Breast epithelium (tissue), 3 donors: ENCODE measurements around the gene SDF2.

ENCODE experiments used
- CTCF ChIP-seq, 3 donors: fragments of 450-650 bp; IDR thresholded peaks; one replicate each; pipeline ENCODE4 v1.5.1; 2016 to 2017; ENCODE audit warnings: antibody characterized with exemption in 3 of 3, mild to moderate bottlenecking in 3 of 3, moderate library complexity in 3 of 3
- POLR2A ChIP-seq: fragments of 450-650 bp; IDR thresholded peaks from one replicate; pipeline ENCODE4 v1.6.1; 2016; ENCODE audit warnings: antibody characterized with exemption, mild to moderate bottlenecking, moderate library complexity
- POLR2AphosphoS5 ChIP-seq, 3 donors: sonication (generic); formaldehyde crosslinking; IDR thresholded peaks; one replicate each; pipeline ENCODE4 v1.6.1; 2017; ENCODE audit warnings: antibody characterized with exemption in 3 of 3

- no peak for TF ChIP-seq CTCF (IDR thresholded peaks at IDR 0.05)
- no peak for TF ChIP-seq POLR2AphosphoS5 (IDR thresholded peaks at IDR 0.05)
- no peak for TF ChIP-seq POLR2A
These were observed 39.5 kb downstream of the SDF2 start for GRCh38 chr17:28622186-28622585.
